Progenitor cell of endocrine pancreas (in vitro differentiated cells): ENCODE data around the gene ENO4. TPM values are rescaled to one million over a fixed set of nuclear protein-coding genes. Genes with fewer than 3 reads are reported as not detected.

ENCODE experiments used
- DNase-seq: peaks from one replicate; pipeline ENCODE4 v3.0.0; 2021; ENCODE audit warnings: low spot score; ENCODE audit not compliant: unreplicated experiment
- H3K27ac Mint-ChIP-seq: 2 replicates; pipeline ENCODE4 v1.8.0; 2021; ENCODE audit warnings: mild to moderate bottlenecking, moderate library complexity, mixed read lengths
- H3K27me3 Mint-ChIP-seq: 2 replicates; pipeline ENCODE4 v1.8.0; 2021; ENCODE audit warnings: mixed read lengths
- H3K36me3 Mint-ChIP-seq: 2 replicates; pipeline ENCODE4 v1.8.0; 2022; ENCODE audit warnings: mixed read lengths; ENCODE audit not compliant: insufficient read depth
- H3K4me1 Mint-ChIP-seq: 2 replicates; pipeline ENCODE4 v1.8.0; 2021; ENCODE audit warnings: low read depth, mixed read lengths
- H3K4me3 Mint-ChIP-seq: 2 replicates; pipeline ENCODE4 v1.8.0; 2021; ENCODE audit warnings: low read depth, mild to moderate bottlenecking, moderate library complexity, mixed read lengths
- H3K9me3 Mint-ChIP-seq: 2 replicates; pipeline ENCODE4 v1.8.0; 2021; ENCODE audit warnings: low read depth, mixed read lengths
- CTCF ChIP-seq: fragments of 200-600 bp; sonication (generic); IDR thresholded peaks from one replicate; pipeline ENCODE4 v1.5.0; 2021; ENCODE audit warnings: antibody characterized with exemption, mild to moderate bottlenecking; ENCODE audit not compliant: unreplicated experiment
- total RNA-seq: library from RNA; stranded (reverse); gene quantifications from 2 replicates; pipeline ENCODE4 v1.2.1, GENCODE V29; 2021

Gene ENO4
- total RNA-seq, 1 donor from 2014 or later: 2.0 TPM

DNA sequence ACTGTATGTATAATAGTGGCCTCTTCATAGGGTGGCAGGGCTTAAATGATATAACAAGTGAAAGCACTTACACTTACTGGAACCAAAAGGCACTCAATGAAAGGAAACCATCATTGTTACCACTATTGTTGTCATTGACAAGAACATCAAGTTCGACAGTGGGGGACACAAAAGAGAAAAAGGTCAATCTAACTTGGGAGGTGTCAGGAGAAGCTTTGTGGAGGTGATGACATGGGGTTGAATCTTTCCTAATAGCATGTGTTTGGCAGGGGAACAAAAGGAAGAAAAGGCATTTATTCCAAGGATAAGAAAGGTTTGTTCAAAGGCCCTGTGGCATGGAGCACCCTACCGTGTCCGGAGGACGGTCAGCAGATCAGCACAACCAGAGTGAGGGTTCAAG lies 18.2 kb upstream of the ENO4 start:
- DNase-seq: no peak
- TF ChIP-seq CTCF: no peak
- peaks cover 7% of the 10 kb centered on the region for H3K36me3 Mint-ChIP-seq
- peaks cover 13% of the 10 kb centered on the region for H3K27me3 Mint-ChIP-seq
- peaks cover 14% of the 10 kb centered on the region for H3K4me1 Mint-ChIP-seq
- no peak overlapping the region for H3K27ac Mint-ChIP-seq
- no peaks in the 10 kb centered on the region for H3K9me3 Mint-ChIP-seq
- no peak overlapping the region for H3K4me3 Mint-ChIP-seq

DNA sequence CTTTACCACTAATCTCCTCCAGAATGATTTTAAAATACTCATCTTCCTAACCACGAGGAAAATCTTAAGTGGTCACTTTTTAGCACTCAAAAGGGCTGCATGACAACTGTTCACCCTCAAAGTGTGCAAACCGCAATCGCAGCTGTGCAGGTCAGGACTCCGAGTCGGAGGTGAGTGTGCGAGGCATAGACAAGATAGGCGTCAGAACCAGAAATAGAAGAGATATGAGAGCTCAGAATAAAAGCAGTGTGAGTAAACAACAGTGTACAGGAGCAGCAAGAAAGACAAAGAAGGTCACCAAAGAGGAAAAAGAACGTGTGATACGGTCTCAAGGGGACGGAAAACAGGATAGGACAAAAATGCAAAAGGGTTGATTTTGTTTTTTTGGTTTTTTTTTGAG lies 17.5 kb upstream of the ENO4 start:
- no peaks in the 10 kb centered on the region for H3K9me3 Mint-ChIP-seq
- H3K4me3 Mint-ChIP-seq: no peak overlapping the region
- no peak overlapping the region for H3K27ac Mint-ChIP-seq
- no peak for TF ChIP-seq CTCF
- peaks cover 15% of the 10 kb centered on the region for H3K4me1 Mint-ChIP-seq
- peaks cover 13% of the 10 kb centered on the region for H3K27me3 Mint-ChIP-seq
- peaks cover 7% of the 10 kb centered on the region for H3K36me3 Mint-ChIP-seq
- no peak for DNase-seq

GRCh38 chr10:116833986-116834985 lies 15.0 kb upstream of the ENO4 start:
- Mint-ChIP-seq H3K27ac (peak overlapping the region; percentile 88), H3K9me3 (no peaks in the 10 kb centered on the region), H3K4me1 (peaks cover 25% of the 10 kb centered on the region), H3K36me3 (peaks cover 5% of the 10 kb centered on the region), H3K4me3 (peak overlapping the region; percentile 6), H3K27me3 (peaks cover 11% of the 10 kb centered on the region)
- DNase-seq: peak; percentile 23
- no peak for TF ChIP-seq CTCF

GRCh38 chr10:116835658-116836057 lies 13.6 kb upstream of the ENO4 start:
- TF ChIP-seq CTCF: no peak
- no peak for DNase-seq
- Mint-ChIP-seq H3K9me3 (no peaks in the 10 kb centered on the region), H3K4me1 (peaks cover 26% of the 10 kb centered on the region), H3K4me3 (no peak overlapping the region), H3K27me3 (peaks cover 11% of the 10 kb centered on the region), H3K36me3 (peaks cover 4% of the 10 kb centered on the region), H3K27ac (no peak overlapping the region)

DNA sequence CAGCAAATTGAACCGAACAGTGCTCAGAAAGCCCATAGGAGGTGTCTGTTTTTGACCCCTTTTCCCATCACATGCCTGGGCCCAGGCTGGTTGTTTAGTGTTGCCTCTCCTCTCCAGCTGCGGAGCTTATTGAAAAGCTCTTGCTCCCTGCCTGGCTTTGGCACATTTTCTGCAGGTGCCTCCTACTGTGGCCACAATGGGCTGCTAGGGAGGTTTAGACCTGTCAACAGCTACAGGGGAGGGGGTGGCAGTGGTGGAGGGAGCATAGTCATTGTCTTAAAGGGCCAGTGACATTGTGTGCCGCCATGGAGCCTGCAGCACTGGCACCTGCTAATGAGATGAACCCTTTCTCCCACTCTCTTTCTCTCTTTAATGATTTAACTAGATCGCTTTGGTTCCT lies 13.2 kb upstream of the ENO4 start:
- Mint-ChIP-seq H3K27me3 (peaks cover 14% of the 10 kb centered on the region), H3K36me3 (peaks cover 4% of the 10 kb centered on the region), H3K4me1 (peaks cover 29% of the 10 kb centered on the region), H3K9me3 (no peaks in the 10 kb centered on the region), H3K27ac (no peak overlapping the region), H3K4me3 (no peak overlapping the region)
- no peak for TF ChIP-seq CTCF
- DNase-seq: no peak
